ENCODE results near the gene TPM4. TPM values are rescaled to one million over a fixed set of nuclear protein-coding genes. Genes with fewer than 3 reads are reported as not detected.

Gene TPM4
- total RNA-seq, 1 experiment from 2014 or later: 1,045 TPM

DNA sequence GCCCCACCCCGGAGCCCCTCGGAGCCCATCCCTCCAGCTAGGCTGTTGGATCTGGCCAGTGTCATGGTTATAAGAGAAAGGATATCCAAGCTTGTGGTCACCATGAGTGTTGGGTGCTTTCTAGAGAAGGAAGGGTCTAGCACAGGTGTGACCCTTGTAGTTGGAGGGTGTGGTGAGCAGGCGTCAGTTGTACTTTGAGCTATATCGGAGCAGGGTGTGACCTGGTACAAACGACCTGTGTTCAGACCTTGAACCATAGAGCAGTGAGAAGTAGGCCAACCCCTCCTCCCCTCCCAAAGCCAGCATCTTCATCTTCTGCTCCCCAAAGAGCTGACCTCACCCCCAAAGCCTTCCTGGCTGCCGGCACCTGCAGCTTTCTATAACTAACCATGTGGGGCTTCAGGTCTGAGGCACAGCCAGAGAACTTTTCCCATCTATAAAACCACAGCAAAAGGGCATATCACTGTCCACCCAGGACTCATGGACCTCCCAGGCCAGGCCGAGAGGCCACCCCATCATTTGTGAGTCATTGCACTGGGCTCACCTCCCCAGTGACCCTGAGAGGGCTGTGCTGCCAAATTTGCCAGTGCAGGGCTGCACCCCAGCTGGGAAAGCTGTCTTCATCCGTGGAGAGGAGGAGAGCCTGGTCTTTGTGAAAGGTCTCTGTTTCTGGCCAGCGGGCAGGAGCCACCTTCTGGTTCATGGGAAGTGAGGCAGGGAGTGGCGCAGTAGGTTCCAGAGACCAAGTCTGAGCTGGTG is 49.6 kb downstream of the TPM4 start:
- no peak for DNase-seq (ENCODE audit: low read depth)

DNA sequence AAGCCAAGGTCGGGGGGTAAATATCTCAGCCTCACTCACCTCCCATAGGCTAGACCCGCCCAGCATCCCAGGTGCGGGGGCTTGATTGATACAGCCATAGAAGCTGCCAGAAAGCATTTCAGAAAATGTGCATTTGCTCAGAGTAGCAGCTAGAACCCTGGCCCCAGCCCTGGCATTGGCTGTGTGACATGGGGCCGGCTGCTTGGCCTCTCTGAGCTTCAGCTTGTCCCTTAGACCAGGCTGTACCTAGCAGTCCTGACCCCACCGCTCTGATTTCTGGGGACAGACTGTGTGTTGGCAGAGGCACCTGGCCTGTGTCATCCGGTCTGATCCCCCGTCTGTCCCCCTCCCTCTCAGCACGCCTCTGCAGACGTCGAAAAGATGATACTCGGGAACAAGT is 50.8 kb downstream of the TPM4 start:
- DNase-seq (ENCODE audit: low read depth): no peak

DNA sequence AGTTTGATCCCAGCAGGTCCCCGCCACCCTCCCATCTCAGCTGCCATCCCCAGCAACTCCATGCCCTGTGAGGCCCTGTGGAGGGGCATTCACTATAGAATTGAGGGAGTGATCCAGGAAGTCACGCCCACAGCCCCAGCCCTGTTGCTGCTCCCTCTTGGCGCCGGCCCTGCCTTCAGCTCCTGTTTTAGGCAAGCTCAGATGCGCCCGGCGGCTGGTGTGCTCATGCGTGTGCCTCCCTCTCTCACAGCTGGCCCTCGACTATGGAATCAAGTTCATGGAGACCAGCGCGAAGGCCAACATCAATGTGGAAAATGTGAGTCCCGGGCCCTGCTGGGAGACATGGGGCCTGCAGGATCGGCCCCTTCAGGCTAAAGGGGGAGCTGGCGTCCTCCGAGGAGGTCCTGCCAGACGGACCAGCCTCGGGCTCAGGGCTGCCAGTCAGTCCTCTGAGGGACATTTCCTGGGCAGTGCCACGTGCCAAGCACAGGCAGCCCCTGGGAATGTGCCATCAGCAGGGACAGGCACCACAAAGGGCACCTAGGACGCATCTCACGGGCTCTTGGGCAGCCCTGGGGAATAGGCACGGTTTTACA is 51.6 kb downstream of the TPM4 start:
- DNase-seq (ENCODE audit: low read depth): no peak

DNA sequence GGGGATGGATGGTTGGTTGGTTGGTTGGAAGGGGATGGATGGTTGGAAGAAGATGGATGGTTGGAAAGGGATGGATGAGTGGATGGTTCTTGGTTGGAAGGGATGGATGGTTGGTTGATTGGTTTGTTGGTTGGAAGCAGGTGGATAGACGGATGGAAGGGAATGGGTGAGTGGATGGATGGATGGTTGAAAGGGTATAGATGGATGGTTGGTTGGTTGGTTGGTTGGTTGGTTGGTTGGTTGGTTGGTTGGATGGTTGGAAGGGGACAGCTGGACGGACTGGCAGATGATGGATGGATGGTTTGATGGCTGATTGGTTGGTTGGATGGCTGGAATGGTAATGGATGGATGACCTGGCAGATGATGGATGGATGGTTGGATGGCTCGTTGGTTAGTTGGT is 55.4 kb downstream of the TPM4 start:
- DNase-seq (ENCODE audit: low read depth): no peak

DNA sequence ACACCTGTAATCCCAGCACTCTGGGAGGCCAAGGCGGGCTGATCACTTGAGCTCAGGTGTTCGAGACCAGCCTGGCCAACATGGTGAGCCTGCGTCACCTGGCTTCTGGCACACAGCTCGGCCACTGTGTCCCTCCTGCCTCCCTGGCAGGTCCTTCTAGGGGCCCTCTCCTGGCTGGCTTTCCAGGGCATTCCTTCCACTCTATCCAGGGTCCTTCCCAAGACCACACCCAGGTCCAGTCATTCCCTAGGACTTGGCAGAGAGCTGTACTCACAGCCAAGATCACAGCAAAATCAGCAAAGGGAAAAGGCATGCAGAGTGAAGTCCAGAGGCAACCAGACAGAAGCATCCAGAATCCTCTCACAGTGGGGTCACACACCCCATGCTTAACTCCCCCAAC is 57.5 kb downstream of the TPM4 start:
- DNase-seq (ENCODE audit: low read depth): no peak

DNA sequence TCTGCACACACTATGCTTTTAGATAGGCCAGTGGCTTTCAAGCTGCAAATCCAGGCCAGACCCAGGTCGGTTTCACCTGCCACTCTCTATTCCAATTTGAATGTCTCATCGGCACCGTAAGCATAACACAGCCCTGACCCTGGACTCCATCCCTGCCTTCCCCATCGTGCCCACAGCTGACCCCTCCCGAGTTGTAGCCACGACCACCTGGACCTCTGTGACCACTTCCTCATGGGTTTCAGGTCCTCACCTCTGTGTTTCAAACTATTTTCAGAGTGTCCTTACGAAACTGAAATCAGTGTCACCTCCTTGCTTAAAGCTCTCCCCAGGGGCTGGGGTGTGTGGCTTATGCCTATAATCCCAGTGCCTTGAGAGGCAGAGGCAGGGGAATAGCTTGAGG is 58.2 kb downstream of the TPM4 start:
- DNase-seq (ENCODE audit: low read depth): no peak

DNA sequence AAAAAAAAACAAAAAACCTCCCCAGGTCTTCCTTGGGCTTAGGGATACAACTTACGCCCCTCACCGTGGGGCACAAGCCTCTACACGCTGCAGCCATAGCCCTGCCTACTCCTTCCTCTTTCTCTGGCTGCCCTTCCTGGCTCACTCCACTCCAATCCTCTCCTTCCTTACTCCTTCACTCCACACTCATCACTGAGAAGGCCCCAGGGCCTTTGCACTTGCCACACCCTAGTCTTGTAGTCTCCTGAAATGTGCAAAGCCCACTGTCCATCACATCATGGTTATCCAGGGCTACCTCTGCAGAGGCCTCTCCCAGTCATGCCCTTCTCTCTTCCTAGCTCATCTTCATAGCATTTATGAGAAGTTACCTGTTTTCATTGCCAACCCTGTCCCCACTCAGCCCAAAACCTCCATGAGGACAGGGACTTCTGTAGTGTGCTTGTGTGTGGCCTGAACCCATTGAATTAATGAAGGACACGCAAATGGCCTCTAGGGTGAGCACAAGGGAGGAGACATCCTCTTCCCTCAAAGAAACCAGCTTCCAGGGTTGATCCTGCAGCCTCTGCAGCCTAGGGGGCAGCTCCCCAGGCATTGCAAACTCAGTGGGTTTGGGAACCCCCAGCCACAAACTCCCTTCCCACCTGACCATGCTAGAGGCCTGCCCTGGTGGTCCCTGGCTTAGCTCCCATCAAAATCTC is 59.3 kb downstream of the TPM4 start:
- DNase-seq (ENCODE audit: low read depth): no peak

DNA sequence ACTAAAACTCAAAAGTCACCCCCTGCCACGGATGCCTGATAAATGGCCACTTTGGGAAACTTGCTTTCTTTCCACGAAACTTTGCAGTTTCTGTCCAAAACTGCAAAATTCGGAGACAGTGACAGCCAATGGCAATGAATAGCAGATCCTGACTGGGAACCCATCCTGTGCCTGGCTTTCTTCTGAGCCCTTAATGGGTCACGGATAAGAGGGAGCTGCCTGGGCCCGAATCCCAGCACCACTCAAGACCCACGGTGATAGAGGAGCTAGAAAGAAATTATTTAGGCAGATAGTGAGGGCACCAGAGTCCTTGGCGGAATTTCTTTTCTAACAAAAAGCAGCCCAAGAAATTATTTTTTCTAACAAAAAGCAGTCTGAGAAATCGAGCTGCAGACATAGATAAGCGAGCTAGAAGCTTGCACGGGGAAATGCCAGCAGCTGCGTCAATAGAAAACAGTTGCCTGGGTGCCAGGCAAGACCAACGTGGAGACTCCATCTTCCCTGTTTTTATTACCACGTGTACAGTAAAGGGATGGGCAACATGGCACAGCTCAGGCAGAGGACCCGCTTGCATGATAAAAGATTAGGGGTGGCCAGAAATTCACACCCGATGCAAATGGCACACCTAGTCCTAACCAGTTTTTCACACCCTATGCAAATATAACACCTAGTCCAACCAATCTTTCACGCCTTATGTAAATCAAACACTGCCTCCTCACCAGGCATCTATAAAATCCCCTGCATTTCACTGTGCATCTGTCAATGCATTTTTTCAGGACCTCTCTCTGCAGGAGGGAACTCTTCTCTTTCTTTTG is 60.1 kb downstream of the TPM4 start:
- no peak for DNase-seq (ENCODE audit: low read depth)

DNA sequence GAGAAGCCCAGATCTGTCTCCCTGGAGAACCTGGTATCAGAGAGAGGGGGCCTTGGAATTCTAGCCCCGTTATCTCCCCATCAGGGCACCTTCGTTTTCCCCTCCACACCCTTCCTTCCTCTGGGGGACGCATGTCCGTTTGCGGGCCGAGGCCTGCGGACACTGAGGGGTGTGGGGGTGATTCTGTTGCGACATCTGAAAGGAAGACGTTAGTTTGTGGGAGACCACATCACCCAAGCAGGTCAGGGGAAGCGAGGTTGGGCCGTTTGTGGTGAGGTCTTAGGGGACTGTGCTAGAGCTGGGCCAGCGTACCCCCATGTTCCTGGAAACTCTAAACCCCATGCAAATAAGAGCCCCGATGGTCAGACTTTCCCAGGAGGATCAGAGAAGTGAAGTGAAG is 63.5 kb downstream of the TPM4 start:
- DNase-seq (ENCODE audit: low read depth): no peak

DNA sequence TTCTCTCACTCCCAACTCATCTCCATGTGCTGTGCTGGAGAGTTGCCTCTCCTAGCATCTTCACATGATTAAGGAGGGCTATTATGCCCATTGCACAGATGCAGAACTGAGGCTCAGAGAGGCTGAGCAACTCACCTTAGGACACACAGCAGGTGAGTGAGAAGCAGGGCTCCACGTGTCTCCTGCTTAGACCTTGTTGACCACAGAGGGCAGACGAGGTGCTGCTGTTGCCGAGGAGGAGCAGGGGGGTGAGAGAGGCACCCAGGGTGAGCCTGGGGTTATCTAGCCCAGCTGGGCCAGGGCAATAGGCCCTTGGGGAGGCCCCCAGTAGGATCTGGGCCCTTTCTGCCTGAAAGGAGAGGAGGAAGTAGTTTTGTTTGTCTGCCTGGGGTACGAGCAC is 64.7 kb downstream of the TPM4 start:
- no peak for DNase-seq (ENCODE audit: low read depth)

DNA sequence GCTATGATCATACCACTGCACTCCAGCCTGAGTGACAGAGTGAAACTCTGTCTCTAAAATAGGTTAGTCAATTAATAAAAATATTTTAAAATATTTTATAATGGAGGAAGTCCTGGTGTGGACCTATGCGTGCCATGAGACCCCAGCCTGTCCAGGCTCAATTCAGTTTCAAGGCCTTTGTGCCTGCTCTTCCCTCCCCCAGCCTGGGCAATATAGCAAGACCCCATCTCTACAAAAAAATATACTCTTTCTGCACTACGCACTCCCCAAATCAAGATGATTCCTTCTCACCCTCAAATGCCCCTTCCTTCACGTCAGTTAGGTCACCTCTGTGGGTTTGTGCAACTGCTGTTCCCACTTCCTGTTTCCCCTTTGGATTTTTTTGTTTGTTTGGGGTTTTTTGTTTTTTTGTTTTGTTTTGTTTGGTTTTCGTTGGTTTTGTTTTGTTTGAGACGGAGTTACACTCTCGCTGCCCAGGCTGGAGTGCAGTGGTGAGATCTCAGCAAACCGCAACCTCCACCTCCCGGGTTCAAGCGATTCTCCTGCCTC is 65.8 kb downstream of the TPM4 start:
- DNase-seq (ENCODE audit: low read depth): no peak

DNA sequence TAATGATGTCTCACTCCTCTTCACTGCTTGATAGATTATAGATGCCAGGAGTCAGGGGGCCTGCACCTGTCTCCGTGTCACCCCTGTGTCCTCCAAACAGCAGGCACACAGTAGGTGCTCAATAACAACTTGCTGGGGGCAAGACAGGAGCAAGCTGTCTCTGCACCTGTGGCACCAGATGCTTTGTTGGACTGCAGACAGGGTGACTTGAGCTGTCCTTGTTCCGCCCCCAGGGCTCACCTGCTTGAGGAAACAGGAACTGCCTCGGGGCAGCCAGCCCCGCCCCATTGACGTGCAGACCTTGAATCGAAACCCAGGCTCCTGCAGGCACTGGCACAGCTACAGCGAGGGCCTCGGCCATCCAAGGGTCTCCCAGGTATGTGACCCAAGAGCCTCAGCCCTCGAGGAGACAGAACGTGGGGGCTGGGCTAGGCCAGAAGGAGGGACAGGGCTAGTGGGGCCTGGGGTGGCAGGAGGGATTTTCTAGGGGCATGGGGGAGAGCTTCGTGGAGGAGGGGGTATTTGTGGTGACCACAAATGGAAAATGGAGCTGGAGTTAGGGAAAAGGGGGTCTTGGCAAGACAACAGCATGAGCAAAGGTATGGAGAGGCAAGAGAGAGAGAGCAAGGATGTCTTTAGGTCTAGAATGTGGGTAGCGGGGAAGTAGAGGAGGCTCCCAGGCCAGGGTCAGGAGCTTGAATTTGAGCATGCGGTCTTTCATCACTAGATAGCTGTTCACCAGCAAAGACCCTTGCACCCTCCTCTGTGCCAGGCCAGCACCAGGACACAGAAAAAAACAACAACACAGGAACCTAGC is 67.3 kb downstream of the TPM4 start, which contains the start of gene HSH2D:
Gene HSH2D, plus strand, starts transcription at position 287 of the 817 bp plus-strand sequence. CDS start 5,066 bp downstream, outside the sequence.
- DNase-seq (ENCODE audit: low read depth): no peak

DNA sequence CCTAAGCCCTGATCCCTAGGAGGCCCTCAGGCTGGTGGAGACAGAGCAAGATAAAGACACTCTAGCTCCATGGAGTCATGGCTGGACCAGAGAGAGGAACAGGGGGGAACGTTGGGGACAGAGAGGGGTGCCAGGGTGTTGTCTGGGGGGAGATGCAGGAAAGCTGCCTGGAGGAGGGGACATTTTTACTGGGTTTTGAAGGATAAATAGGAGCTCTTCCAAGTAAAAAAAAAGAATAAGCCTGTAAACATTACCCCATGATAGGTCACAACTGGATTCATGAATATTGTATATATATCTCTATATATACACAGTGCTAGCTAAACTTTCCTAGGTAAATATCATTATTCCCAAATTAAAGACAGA is 67.9 kb downstream of the TPM4 start:
- no peak for DNase-seq (ENCODE audit: low read depth)

DNA sequence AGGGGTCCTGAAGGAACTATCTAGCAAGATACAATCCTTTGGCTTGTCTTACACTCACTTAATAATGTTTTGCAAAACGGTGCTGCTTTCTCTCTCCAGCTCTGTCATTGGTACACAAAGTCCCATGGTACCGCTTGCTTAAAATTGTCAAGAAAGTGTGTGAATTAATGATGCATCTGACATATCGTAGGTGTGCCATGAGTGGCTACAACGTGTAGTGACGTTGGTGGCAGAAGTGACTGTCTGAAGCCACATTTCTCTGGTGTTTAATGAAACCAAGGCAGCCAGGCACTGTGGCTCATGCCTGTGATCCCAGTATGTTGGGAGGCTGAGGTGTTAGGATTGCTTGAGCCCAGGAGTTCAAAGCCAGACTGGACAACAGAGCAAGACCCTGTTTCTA is 69.8 kb downstream of the TPM4 start:
- no peak for DNase-seq (ENCODE audit: low read depth)

DNA sequence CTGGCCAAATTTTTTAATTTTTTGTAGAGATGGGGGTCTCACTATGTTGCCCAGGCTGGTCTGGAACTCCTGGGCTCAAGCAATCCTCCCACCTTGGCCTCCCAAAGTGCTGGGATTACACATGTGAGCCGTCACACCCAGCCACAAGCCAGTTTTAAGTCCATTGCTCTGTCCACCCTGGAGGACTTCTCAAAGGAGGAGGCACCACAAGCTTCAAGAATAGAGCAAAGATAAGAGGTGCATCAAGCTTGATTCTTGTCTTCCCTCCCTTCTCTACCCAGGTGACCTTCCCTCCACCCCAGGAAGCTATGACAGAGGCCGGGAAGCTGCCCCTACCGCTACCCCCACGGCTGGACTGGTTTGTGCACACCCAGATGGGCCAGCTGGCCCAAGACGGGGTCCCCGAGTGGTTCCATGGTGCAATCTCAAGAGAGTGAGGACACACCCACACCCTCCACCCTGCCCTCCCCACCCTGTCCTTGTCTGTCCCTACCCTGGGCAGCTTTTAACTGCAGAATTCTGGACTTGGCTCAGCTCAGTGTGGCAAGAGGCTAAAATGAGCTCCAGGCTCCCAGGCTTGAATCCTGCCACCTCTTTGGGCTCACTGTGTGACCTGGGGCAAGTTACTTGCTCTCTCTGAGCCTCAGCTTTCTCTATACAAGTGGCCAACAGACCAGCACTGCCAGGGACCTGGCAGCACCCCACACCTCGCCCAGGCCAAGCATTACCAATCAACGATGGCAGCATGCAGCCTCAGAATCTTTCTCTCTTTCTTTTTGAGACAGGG is 72.3 kb downstream of the TPM4 start:
- DNase-seq (ENCODE audit: low read depth): no peak

Other genes with a start within 250 kb of the TPM4 start
- gene CYP4F2, start 178.4 kb upstream of the TPM4 start, total RNA-seq (2014; rRNA removed; shearing (Covaris generic)): not detected in 2 replicates
- not detected in 2 replicates for gene CYP4F11, start 142.0 kb upstream of the TPM4 start, total RNA-seq (2014; rRNA removed; shearing (Covaris generic))
- gene OR10H4, start 127.5 kb upstream of the TPM4 start, total RNA-seq (2014; rRNA removed; shearing (Covaris generic)): not detected in 2 replicates
- gene RAB8A, start 35.4 kb downstream of the TPM4 start, total RNA-seq (2014; rRNA removed; shearing (Covaris generic)): 83.8 and 111 TPM in 2 replicates
- not detected in 2 replicates for gene HSH2D, start 67.2 kb downstream of the TPM4 start, total RNA-seq (2014; rRNA removed; shearing (Covaris generic))
- not detected in 2 replicates for gene CIB3, start 97.0 kb downstream of the TPM4 start, total RNA-seq (2014; rRNA removed; shearing (Covaris generic))
- 119 and 140 TPM in 2 replicates for gene FAM32A, start 108.9 kb downstream of the TPM4 start, total RNA-seq (2014; rRNA removed; shearing (Covaris generic))
- gene AP1M1, start 121.4 kb downstream of the TPM4 start, total RNA-seq (2014; rRNA removed; shearing (Covaris generic)): 134 and 138 TPM in 2 replicates
- gene KLF2, start 248.3 kb downstream of the TPM4 start, total RNA-seq (2014; rRNA removed; shearing (Covaris generic)): 2.8 and 3.0 TPM in 2 replicates

Measured in RPMI7951 (cell line).